Body of pancreas (tissue), 4 donors: ENCODE data around the gene E2F7.

ENCODE experiments used
- POLR2A ChIP-seq, 3 donors: fragments of 450-650 bp; IDR thresholded peaks; one replicate each; pipeline ENCODE4 v1.6.1; 2016; ENCODE audit warnings: antibody characterized with exemption in 3 of 3, mild to moderate bottlenecking in 2 of 3
- TF ChIP-seq, protein P1 (sequence below), 7 experiments: fragments of 450-650 bp in 4 of 7; fragments of 200-600 bp in 3 of 7; sonication (generic) in 3 of 7; IDR thresholded peaks; one replicate each; pipeline ENCODE4 v1.5.1; 2016 to 2019; ENCODE audit warnings: antibody characterized with exemption in 7 of 7

DNA sequence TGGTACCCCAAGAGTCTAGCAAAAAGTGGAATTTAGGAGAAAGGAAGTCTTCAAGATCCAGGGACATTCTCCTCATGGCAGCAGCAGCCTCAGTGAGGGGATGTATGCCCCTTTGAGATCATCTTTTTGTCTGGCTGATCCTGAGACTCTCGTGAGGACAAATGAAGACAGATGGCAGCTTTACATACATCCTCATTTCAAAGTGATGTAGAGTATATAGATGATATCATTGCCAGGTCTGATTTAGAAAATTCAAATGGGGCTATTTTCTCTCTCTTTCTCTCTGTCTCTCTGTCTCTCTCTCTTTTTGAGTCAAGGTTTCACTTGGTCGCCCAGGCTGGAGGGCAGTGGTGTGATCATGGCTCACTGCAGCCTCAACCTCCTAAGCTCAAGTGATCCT, 61.5 kb downstream of the E2F7 start:
- TF ChIP-seq POLR2A (IDR thresholded peaks at IDR 0.05), result no peak
- TF ChIP-seq, protein P1, sequence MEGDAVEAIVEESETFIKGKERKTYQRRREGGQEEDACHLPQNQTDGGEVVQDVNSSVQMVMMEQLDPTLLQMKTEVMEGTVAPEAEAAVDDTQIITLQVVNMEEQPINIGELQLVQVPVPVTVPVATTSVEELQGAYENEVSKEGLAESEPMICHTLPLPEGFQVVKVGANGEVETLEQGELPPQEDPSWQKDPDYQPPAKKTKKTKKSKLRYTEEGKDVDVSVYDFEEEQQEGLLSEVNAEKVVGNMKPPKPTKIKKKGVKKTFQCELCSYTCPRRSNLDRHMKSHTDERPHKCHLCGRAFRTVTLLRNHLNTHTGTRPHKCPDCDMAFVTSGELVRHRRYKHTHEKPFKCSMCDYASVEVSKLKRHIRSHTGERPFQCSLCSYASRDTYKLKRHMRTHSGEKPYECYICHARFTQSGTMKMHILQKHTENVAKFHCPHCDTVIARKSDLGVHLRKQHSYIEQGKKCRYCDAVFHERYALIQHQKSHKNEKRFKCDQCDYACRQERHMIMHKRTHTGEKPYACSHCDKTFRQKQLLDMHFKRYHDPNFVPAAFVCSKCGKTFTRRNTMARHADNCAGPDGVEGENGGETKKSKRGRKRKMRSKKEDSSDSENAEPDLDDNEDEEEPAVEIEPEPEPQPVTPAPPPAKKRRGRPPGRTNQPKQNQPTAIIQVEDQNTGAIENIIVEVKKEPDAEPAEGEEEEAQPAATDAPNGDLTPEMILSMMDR (IDR thresholded peaks at IDR 0.05), result no peak
